DMS153 (cell line): ENCODE measurements around the gene CLEC2B.
A peak's percentile ranks its signal among the peaks of the same experiment; 100 is the strongest.
"Not testable (repeated sequence)": the region's sequence is repeated elsewhere in the genome, so short reads cannot be mapped to it uniquely, and the experiment has no call there.

Experiments used
- DNase-seq: peaks from one replicate; lab custom pipeline; 2025; lab: John Stamatoyannopoulos, UW

The CLEC2B gene

GRCh38 chr12:9869307-9870161 lies at the start of gene CLEC2B:
Gene CLEC2B (minus strand): TSS chr12:9869354.
- no peak for DNase-seq

GRCh38 chr12:9911708-9912107 lies 42.6 kb upstream of the CLEC2B start:
- no peak for DNase-seq

- no peak for DNase-seq
Observed at GRCh38 chr12:9910716-9911421, 41.7 kb upstream of the CLEC2B start.

- DNase-seq: no peak
Observed at GRCh38 chr12:9909724-9910123, 40.6 kb upstream of the CLEC2B start.

- DNase-seq: no peak
Observed at GRCh38 chr12:9908350-9908749, 39.2 kb upstream of the CLEC2B start.

GRCh38 chr12:9907769-9908168 lies 38.6 kb upstream of the CLEC2B start:
- no peak for DNase-seq

GRCh38 chr12:9906873-9907272 lies 37.7 kb upstream of the CLEC2B start:
- no peak for DNase-seq

- DNase-seq: no peak
Observed at GRCh38 chr12:9902539-9903228, 33.5 kb upstream of the CLEC2B start.

- no peak for DNase-seq
Observed at GRCh38 chr12:9900930-9901329, 31.8 kb upstream of the CLEC2B start.

GRCh38 chr12:9899209-9899608 lies 30.1 kb upstream of the CLEC2B start:
- no peak for DNase-seq

GRCh38 chr12:9897535-9897934 lies 28.4 kb upstream of the CLEC2B start:
- no peak for DNase-seq

GRCh38 chr12:9895215-9895971 lies 26.2 kb upstream of the CLEC2B start:
- DNase-seq: no peak

GRCh38 chr12:9888665-9889273 lies 19.6 kb upstream of the CLEC2B start:
- DNase-seq: no peak

GRCh38 chr12:9883175-9883574 lies 14.0 kb upstream of the CLEC2B start:
- DNase-seq: peak; percentile 20

- DNase-seq: no peak
Observed at GRCh38 chr12:9881988-9882387, 12.8 kb upstream of the CLEC2B start.

- DNase-seq: no peak
Observed at GRCh38 chr12:9881246-9881645, 12.1 kb upstream of the CLEC2B start, which contains the start of gene KLRF2. Gene KLRF2 (plus strand): TSS chr12:9881489. CDS start chr12:9881596, 107 bp downstream.

GRCh38 chr12:9880532-9881078 lies 11.5 kb upstream of the CLEC2B start:
- no peak for DNase-seq

- DNase-seq: not testable (repeated sequence)
Observed at GRCh38 chr12:9876120-9876519, 7.0 kb upstream of the CLEC2B start.

GRCh38 chr12:9872742-9873141 lies 3.6 kb upstream of the CLEC2B start:
- peak; percentile 25 for DNase-seq

- peak; percentile 8 for DNase-seq
Observed at GRCh38 chr12:9872162-9872561, 3.0 kb upstream of the CLEC2B start.

- DNase-seq: no peak
Observed at GRCh38 chr12:9870286-9870866, 1.2 kb upstream of the CLEC2B start.
